ENCODE measurements around the gene CD4.

Gene CD4

DNA sequence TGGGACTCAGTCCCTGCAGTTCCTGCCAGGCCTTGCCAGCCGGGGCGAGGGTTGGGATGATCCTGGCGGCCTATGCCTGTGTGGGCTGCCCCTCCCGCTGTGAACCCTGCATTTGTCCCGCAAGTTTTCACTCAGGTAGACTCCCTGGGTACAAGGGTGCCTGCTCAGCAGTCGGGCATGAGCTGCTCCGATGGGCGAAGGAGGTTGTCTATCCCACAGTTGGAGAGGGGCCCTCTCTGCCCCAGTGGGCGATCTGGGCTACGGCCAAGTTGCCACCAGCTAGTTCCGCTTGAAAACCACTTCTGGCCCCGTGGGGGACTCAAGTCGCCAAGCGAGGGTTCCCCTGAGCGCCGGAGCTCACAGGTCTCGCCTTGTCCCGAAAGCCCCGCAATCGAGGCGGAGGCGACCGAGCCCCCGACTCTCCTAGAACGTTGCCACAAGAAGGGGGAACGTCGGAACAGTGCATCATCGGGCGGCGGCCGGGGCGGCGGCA is 77.6 kb downstream of the CD4 start (continued):
- no peak for TF ChIP-seq ZNF114 (tag by site-specific recombination; IDR thresholded peaks at IDR 0.05)
- TF ChIP-seq ZNF433 (tag by site-specific recombination; IDR thresholded peaks at IDR 0.05; ENCODE audit: low read depth) = no peak

DNA sequence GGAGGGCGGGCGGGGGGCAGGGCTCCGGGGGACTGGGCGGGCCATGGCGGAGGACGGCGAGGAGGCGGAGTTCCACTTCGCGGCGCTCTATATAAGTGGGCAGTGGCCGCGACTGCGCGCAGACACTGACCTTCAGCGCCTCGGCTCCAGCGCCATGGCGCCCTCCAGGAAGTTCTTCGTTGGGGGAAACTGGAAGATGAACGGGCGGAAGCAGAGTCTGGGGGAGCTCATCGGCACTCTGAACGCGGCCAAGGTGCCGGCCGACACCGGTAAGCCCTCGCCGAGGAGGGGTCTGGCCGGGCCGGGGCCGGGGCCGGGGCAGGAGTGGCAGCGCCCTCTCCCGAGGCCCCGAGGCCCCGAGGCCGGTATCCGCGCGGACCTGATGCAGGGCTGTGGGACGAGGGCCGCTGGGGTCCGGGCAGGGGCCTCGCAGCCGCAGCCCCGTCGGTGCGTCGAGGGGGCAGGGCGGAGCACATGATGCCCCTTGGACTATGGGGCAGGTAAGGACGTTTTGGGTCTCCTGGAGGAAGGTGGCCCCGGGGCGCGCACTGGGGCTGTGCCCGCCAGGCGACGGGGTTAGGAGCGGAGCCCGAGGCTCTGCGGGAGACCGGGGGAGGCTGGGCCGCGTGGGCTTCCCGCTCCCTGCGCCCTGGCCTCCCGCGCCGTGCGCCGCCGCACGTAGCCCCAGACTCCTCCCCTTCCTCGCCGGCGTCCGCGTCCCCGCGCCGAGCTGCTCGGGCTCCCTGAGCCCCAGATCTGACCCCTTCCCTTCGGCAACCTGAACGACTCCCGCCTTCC is 78.3 kb downstream of the CD4 start, which contains the start of gene TPI1:
TSS of gene TPI1 (plus strand) at position 119 of the 798 bp plus-strand sequence. CDS start at position 155, 36 bp downstream.
- Histone ChIP-seq H3K27ac (ENCODE audit: extremely low read depth, low read depth, low read length) (peak within 1 kb of the TSS; percentile 98), H3K36me3 (ENCODE audit: control insufficient read depth in 2 of 2, insufficient read depth in 1 of 2, low read length in 2 of 2) (peaks cover 5 to 75% of the 10 kb centered on the region in 2 experiments; a peak in 2 of 3 replicates), H3K4me1 (ENCODE audit: control insufficient read depth, insufficient read depth, low read length) (peaks cover 7% of the 10 kb centered on the region), H3K9me3 (ENCODE audit: control insufficient read depth, insufficient read depth, low read depth, low read length) (no peaks in the 10 kb centered on the region), H3K4me3 (ENCODE audit: low read depth, low read length) (peak within 1 kb of the TSS; percentile 87)
- POLR2A ChIA-PET = interaction anchor here (0.7 to 7.6 kb wide), 23 partner anchors 10 to 355 kb away, joined by 3 to 183 read pairs (median 6); partner anchors contain the start of genes C12orf57, CDCA3, COPS7A and LRRC23
- CTCF ChIA-PET = interaction anchor here (0.7 to 2.7 kb wide), 10 partner anchors 14 to 77 kb away, joined by 3 to 22 read pairs (median 4); partner anchors contain the start of gene CDCA3
- TF ChIP-seq ZNF621 (tag by site-specific recombination; IDR thresholded peaks at IDR 0.05) (no peak), GLIS2 (tag by site-specific recombination; IDR thresholded peaks at IDR 0.05) (peak; percentile 93), ZXDB (tag by site-specific recombination; IDR thresholded peaks at IDR 0.05) (peak; percentile 57; the same call in 1 of the 2 replicates), KLF8 (tag by site-specific recombination; IDR thresholded peaks at IDR 0.05) (no peak; the same call in none of the 2 replicates), TCF7L2 (IDR thresholded peaks at IDR 0.05; ENCODE audit: borderline replicate concordance, low read depth, low read length) (no peak), ZNF654 (tag by site-specific recombination; IDR thresholded peaks at IDR 0.05; ENCODE audit: low read depth) (no peak), GLI4 (tag by site-specific recombination; IDR thresholded peaks at IDR 0.05) (no peak), EGR2 (tag by site-specific recombination; IDR thresholded peaks at IDR 0.05; ENCODE audit: low read depth) (peak; percentile 68; the same call in 1 of the 2 replicates), KLF16 (tag by site-specific recombination; IDR thresholded peaks at IDR 0.05) (0 out of 2 replicates have a peak, but pooled peaks have one; percentile 20), ZIC2 (tag by site-specific recombination; IDR thresholded peaks at IDR 0.05) (peak; percentile 52), ZNF292 (tag by site-specific recombination; IDR thresholded peaks at IDR 0.05; ENCODE audit: borderline replicate concordance, low read depth) (0 out of 2 replicates have a peak, but pooled peaks have one; percentile 17), ZNF76 (tag by site-specific recombination; IDR thresholded peaks at IDR 0.05; ENCODE audit: borderline replicate concordance, low read depth) (peak; percentile 64; the same call in 1 of the 2 replicates), ZBTB48 (tag by site-specific recombination; IDR thresholded peaks at IDR 0.05) (peak; percentile 91), ZNF324 (tag by site-specific recombination; IDR thresholded peaks at IDR 0.05) (peak; percentile 56), ZNF146 (tag by site-specific recombination; IDR thresholded peaks at IDR 0.05) (0 out of 2 replicates have a peak, but pooled peaks have one; percentile 1), ZNF423 (tag by site-specific recombination; IDR thresholded peaks at IDR 0.05) (0 out of 2 replicates have a peak, but pooled peaks have one; percentile 27), ZNF768 (tag by site-specific recombination; IDR thresholded peaks at IDR 0.05) (peak; percentile 8; the same call in 1 of the 2 replicates), TRIM28 (IDR thresholded peaks at IDR 0.05; ENCODE audit: borderline replicate concordance, low read length) (no peak), PRDM1 (tag by site-specific recombination; IDR thresholded peaks at IDR 0.05) (no peak)
- TF ChIP-seq, protein P1, sequence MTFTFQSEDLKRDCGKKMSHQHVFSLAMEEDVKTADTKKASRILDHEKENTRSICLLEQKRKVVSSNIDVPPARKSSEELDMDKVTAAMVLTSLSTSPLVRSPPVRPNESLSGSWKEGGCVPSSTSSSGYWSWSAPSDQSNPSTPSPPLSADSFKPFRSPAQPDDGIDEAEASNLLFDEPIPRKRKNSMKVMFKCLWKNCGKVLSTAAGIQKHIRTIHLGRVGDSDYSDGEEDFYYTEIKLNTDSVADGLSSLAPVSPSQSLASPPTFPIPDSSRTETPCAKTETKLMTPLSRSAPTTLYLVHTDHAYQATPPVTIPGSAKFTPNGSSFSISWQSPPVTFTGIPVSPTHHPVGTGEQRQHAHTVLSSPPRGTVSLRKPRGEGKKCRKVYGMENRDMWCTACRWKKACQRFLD (tag by site-specific recombination; IDR thresholded peaks at IDR 0.05) = no peak
- TF ChIP-seq, protein P2, sequence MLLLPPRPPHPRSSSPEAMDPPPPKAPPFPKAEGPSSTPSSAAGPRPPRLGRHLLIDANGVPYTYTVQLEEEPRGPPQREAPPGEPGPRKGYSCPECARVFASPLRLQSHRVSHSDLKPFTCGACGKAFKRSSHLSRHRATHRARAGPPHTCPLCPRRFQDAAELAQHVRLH (tag by site-specific recombination; IDR thresholded peaks at IDR 0.05) = no peak
- TF ChIP-seq, protein P3, sequence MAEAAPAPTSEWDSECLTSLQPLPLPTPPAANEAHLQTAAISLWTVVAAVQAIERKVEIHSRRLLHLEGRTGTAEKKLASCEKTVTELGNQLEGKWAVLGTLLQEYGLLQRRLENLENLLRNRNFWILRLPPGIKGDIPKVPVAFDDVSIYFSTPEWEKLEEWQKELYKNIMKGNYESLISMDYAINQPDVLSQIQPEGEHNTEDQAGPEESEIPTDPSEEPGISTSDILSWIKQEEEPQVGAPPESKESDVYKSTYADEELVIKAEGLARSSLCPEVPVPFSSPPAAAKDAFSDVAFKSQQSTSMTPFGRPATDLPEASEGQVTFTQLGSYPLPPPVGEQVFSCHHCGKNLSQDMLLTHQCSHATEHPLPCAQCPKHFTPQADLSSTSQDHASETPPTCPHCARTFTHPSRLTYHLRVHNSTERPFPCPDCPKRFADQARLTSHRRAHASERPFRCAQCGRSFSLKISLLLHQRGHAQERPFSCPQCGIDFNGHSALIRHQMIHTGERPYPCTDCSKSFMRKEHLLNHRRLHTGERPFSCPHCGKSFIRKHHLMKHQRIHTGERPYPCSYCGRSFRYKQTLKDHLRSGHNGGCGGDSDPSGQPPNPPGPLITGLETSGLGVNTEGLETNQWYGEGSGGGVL (tag by site-specific recombination; IDR thresholded peaks at IDR 0.05) = peak; percentile 62
- TF ChIP-seq, protein P4, sequence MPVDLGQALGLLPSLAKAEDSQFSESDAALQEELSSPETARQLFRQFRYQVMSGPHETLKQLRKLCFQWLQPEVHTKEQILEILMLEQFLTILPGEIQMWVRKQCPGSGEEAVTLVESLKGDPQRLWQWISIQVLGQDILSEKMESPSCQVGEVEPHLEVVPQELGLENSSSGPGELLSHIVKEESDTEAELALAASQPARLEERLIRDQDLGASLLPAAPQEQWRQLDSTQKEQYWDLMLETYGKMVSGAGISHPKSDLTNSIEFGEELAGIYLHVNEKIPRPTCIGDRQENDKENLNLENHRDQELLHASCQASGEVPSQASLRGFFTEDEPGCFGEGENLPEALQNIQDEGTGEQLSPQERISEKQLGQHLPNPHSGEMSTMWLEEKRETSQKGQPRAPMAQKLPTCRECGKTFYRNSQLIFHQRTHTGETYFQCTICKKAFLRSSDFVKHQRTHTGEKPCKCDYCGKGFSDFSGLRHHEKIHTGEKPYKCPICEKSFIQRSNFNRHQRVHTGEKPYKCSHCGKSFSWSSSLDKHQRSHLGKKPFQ (tag by site-specific recombination; IDR thresholded peaks at IDR 0.05) = no peak
- TF ChIP-seq, protein P5, sequence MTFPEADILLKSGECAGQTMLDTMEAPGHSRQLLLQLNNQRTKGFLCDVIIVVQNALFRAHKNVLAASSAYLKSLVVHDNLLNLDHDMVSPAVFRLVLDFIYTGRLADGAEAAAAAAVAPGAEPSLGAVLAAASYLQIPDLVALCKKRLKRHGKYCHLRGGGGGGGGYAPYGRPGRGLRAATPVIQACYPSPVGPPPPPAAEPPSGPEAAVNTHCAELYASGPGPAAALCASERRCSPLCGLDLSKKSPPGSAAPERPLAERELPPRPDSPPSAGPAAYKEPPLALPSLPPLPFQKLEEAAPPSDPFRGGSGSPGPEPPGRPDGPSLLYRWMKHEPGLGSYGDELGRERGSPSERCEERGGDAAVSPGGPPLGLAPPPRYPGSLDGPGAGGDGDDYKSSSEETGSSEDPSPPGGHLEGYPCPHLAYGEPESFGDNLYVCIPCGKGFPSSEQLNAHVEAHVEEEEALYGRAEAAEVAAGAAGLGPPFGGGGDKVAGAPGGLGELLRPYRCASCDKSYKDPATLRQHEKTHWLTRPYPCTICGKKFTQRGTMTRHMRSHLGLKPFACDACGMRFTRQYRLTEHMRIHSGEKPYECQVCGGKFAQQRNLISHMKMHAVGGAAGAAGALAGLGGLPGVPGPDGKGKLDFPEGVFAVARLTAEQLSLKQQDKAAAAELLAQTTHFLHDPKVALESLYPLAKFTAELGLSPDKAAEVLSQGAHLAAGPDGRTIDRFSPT (tag by site-specific recombination; IDR thresholded peaks at IDR 0.05) = 0 out of 2 replicates have a peak, but pooled peaks have one; percentile 32
- TF ChIP-seq, protein P6, sequence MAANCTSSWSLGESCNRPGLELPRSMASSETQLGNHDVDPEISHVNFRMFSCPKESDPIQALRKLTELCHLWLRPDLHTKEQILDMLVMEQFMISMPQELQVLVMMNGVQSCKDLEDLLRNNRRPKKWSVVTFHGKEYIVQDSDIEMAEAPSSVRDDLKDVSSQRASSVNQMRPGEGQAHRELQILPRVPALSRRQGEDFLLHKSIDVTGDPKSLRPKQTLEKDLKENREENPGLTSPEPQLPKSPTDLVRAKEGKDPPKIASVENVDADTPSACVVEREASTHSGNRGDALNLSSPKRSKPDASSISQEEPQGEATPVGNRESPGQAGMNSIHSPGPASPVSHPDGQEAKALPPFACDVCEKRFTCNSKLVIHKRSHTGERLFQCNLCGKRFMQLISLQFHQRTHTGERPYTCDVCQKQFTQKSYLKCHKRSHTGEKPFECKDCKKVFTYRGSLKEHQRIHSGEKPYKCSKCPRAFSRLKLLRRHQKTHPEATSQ (tag by site-specific recombination; IDR thresholded peaks at IDR 0.05) = 0 out of 2 replicates have a peak, but pooled peaks have one; percentile 71
